Esophagus muscularis mucosa (tissue), 4 donors: ENCODE measurements around the gene SLCO3A1.

Experiments used
- EP300 ChIP-seq: sonication (generic); formaldehyde crosslinking; IDR thresholded peaks from one replicate; pipeline ENCODE4 v1.6.1; 2017; ENCODE audit warnings: antibody characterized with exemption
- POLR2A ChIP-seq: fragments of 450-650 bp; IDR thresholded peaks from one replicate; pipeline ENCODE4 v1.6.1; 2017; ENCODE audit warnings: antibody characterized with exemption, moderate library complexity, mild to moderate bottlenecking, low read depth
- POLR2AphosphoS5 ChIP-seq, 2 donors: sonication (generic); formaldehyde crosslinking; IDR thresholded peaks; one replicate each; pipeline ENCODE4 v1.6.1; 2017; ENCODE audit warnings: antibody characterized with exemption in 2 of 2
- TF ChIP-seq, protein P1 (sequence below), 3 experiments: fragments of 200-600 bp in 2 of 3; fragments of 450-650 bp in 1 of 3; sonication (generic) in 2 of 3; IDR thresholded peaks; one replicate each; pipeline ENCODE4 v1.5.1; 2017 to 2019; ENCODE audit warnings: antibody characterized with exemption in 3 of 3, mild to moderate bottlenecking in 2 of 3, moderate library complexity in 1 of 3

GRCh38 chr15:92101708-92102394, 248.3 kb downstream of the SLCO3A1 start:
- no peak for TF ChIP-seq POLR2A
- TF ChIP-seq, protein P1, sequence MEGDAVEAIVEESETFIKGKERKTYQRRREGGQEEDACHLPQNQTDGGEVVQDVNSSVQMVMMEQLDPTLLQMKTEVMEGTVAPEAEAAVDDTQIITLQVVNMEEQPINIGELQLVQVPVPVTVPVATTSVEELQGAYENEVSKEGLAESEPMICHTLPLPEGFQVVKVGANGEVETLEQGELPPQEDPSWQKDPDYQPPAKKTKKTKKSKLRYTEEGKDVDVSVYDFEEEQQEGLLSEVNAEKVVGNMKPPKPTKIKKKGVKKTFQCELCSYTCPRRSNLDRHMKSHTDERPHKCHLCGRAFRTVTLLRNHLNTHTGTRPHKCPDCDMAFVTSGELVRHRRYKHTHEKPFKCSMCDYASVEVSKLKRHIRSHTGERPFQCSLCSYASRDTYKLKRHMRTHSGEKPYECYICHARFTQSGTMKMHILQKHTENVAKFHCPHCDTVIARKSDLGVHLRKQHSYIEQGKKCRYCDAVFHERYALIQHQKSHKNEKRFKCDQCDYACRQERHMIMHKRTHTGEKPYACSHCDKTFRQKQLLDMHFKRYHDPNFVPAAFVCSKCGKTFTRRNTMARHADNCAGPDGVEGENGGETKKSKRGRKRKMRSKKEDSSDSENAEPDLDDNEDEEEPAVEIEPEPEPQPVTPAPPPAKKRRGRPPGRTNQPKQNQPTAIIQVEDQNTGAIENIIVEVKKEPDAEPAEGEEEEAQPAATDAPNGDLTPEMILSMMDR (IDR thresholded peaks at IDR 0.05), result no peak
- no peak for TF ChIP-seq EP300
- no peak for TF ChIP-seq POLR2AphosphoS5 (IDR thresholded peaks at IDR 0.05)
